ENCODE data around the gene GOLGA6L25. TPM values are rescaled to one million over a fixed set of nuclear protein-coding genes. Genes with fewer than 3 reads are reported as not detected.
"Not testable (repeated sequence)": the region's sequence is repeated elsewhere in the genome, so short reads cannot be mapped to it uniquely, and the experiment has no call there.

Gene GOLGA6L25

DNA sequence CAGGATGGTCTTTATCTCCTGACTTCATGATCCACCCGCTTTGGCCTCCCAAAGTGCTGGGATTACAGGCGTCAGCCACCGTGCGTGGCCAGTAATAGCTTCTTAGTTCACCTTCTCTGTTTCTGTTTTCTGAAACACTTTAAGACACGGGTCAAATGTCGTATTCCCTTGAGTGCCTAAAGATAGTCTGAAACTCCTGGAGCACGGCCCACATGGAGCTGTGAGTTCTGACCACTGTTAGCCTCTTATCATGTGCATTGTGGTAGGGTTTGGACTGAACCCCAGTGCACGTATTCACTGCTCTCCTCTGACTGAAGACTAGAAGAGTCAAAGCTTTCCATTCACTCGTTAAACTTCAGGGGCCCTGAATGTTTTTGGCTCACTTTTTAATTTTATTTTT, 48.8 kb downstream of the GOLGA6L25 start:
- not testable (repeated sequence) for H2AFZ ChIP-seq (ENCODE audit: low read depth, low read length); H3K4me3 ChIP-seq (ENCODE audit: insufficient read depth in 1 of 2, low read depth in 1 of 2, low read length in 2 of 2); H2AK5ac ChIP-seq (ENCODE audit: low read length, severe bottlenecking); H2BK5ac ChIP-seq (ENCODE audit: low read depth, low read length, poor library complexity, severe bottlenecking); H3K4me1 ChIP-seq (ENCODE audit: control insufficient read depth, insufficient read depth, low read depth, low read length); H3K18ac ChIP-seq (ENCODE audit: low read depth in 1 of 2, low read length in 2 of 2); H2BK12ac ChIP-seq (ENCODE audit: low read length in 2 of 2); H4K91ac ChIP-seq (ENCODE audit: low read length); H2BK120ac ChIP-seq (ENCODE audit: low read depth, low read length); H3K9me3 ChIP-seq (ENCODE audit: control insufficient read depth, low read length); H3K36me3 ChIP-seq (ENCODE audit: control insufficient read depth in 1 of 2, insufficient read depth in 2 of 2, low read depth in 1 of 2, low read length in 2 of 2); H3K23ac ChIP-seq (ENCODE audit: low read length in 2 of 2); DNase-seq; H3K27me3 ChIP-seq (ENCODE audit: control insufficient read depth in 1 of 2, insufficient read depth in 1 of 2, low read length in 2 of 2); H3K27ac ChIP-seq (ENCODE audit: low read length, poor library complexity, severe bottlenecking); H4K8ac ChIP-seq (ENCODE audit: low read length); H3K79me1 ChIP-seq (replicated peaks; ENCODE audit: low read length, poor library complexity, severe bottlenecking); H3K4me2 ChIP-seq (ENCODE audit: low read length, poor library complexity, severe bottlenecking); H3K14ac ChIP-seq (ENCODE audit: low read length in 2 of 2); H3K9ac ChIP-seq (ENCODE audit: low read length); H3K4ac ChIP-seq (ENCODE audit: low read depth in 1 of 2, low read length in 2 of 2); H2BK15ac ChIP-seq (ENCODE audit: low read depth, poor library complexity, severe bottlenecking)
- WGBS, result no CpG with 5 or more reads among the region's 9 CpGs

Small RNAs within 50 kb of the gene (small RNA-seq; reads per million reads assigned to genes)
- gene AC138749.2 (ENCODE audit: low read depth), result not detected
- not detected for gene RF00017 (ENCODE audit: low read depth)

All from mesenchymal stem cell (in vitro differentiated cells and primary cell).